Liver (tissue), 9 donors: ENCODE data around the gene PAPPA2. TPM values are rescaled to one million over a fixed set of nuclear protein-coding genes. Genes with fewer than 3 reads are reported as not detected.

Experiments
- DNase-seq: peaks from one replicate; pipeline ENCODE4 v3.0.0-alpha.2; 2017; ENCODE audit warnings: low spot score
- H3K27ac ChIP-seq, 2 donors: one replicate each; pipeline ENCODE4 v1.7.0; 2013; ENCODE audit warnings: inconsistent platforms in 2 of 2, low read length in 2 of 2, control low read depth in 1 of 2, low read depth in 1 of 2, mild to moderate bottlenecking in 1 of 2
- H3K27me3 ChIP-seq, 4 donors: one replicate each; pipeline versions ENCODE4 v1.6.1 to v1.7.0; 2013; ENCODE audit warnings: low read length in 3 of 4, inconsistent platforms in 1 of 4, mild to moderate bottlenecking in 1 of 4, moderate library complexity in 1 of 4; ENCODE audit not compliant: control insufficient read depth in 4 of 4, insufficient read depth in 4 of 4
- H3K36me3 ChIP-seq, 4 donors: one replicate each; pipeline versions ENCODE4 v1.6.1 to v1.7.0; 2013; ENCODE audit warnings: low read length in 3 of 4, mild to moderate bottlenecking in 3 of 4, low read depth in 1 of 4, moderate library complexity in 1 of 4; ENCODE audit not compliant: control insufficient read depth in 4 of 4, insufficient read depth in 3 of 4
- H3K4me1 ChIP-seq, 4 donors: one replicate each; pipeline versions ENCODE4 v1.6.1 to v1.7.0; 2013; ENCODE audit warnings: low read length in 3 of 4, mild to moderate bottlenecking in 3 of 4, moderate library complexity in 1 of 4; ENCODE audit not compliant: control insufficient read depth in 4 of 4, insufficient read depth in 4 of 4
- H3K4me3 ChIP-seq, 3 donors: one replicate each; pipeline versions ENCODE4 v1.6.1 to v1.7.0; 2013; ENCODE audit warnings: low read length in 3 of 3, control low read depth in 1 of 3, low read depth in 1 of 3, mild to moderate bottlenecking in 1 of 3
- H3K9ac ChIP-seq, 2 donors: one replicate each; pipeline ENCODE4 v1.7.0; 2013; ENCODE audit warnings: low read length in 2 of 2, mild to moderate bottlenecking in 2 of 2, moderate library complexity in 2 of 2, control low read depth in 1 of 2, low read depth in 1 of 2
- H3K9me3 ChIP-seq, 4 donors: one replicate each; pipeline versions ENCODE4 v1.6.1 to v1.7.0; 2013; ENCODE audit warnings: low read length in 3 of 4; ENCODE audit not compliant: control insufficient read depth in 4 of 4
- CTCF ChIP-seq: fragments of 150-350 bp; IDR thresholded peaks from 2 replicates; pipeline ENCODE4 v1.5.1; 2017; ENCODE audit warnings: improper control_type of control experiment, low read depth, low read length; ENCODE audit not compliant: missing input control
- EGR1 ChIP-seq, 2 donors: IDR thresholded peaks; 2 replicates each; pipeline ENCODE4 v1.6.1; 2016 to 2018; ENCODE audit warnings: antibody characterized with exemption in 2 of 2, low read depth in 2 of 2
- FOXA1 ChIP-seq: IDR thresholded peaks from 2 replicates; pipeline ENCODE4 v1.6.1; 2016; ENCODE audit warnings: antibody characterized with exemption
- GABPA ChIP-seq, 2 donors: IDR thresholded peaks in 1 of 2; conservative IDR thresholded peaks in 1 of 2; 2 replicates each; pipeline ENCODE4 v1.6.1; 2016; ENCODE audit warnings: antibody characterized with exemption in 2 of 2, mild to moderate bottlenecking in 1 of 2, moderate library complexity in 1 of 2
- HNF4A ChIP-seq, 2 donors: conservative IDR thresholded peaks; 2 replicates each; pipeline ENCODE4 v1.6.1; 2016; ENCODE audit warnings: antibody characterized with exemption in 2 of 2, mild to moderate bottlenecking in 2 of 2
- HNF4G ChIP-seq: IDR thresholded peaks from 2 replicates; pipeline ENCODE4 v1.6.1; 2016; ENCODE audit warnings: antibody characterized with exemption
- JUND ChIP-seq, 2 donors: IDR thresholded peaks; 2 replicates each; pipeline ENCODE4 v1.6.1; 2016; ENCODE audit warnings: antibody characterized with exemption in 2 of 2
- NR2F2 ChIP-seq: IDR thresholded peaks from 2 replicates; pipeline ENCODE4 v1.6.1; 2016; ENCODE audit warnings: antibody characterized with exemption
- RAD21 ChIP-seq, 2 donors: IDR thresholded peaks; 2 replicates each; pipeline ENCODE4 v1.6.1; 2016; ENCODE audit warnings: antibody characterized with exemption in 2 of 2, mild to moderate bottlenecking in 2 of 2
- RXRA ChIP-seq, 2 donors: IDR thresholded peaks; 2 replicates each; pipeline ENCODE4 v1.6.1; 2017 to 2018; ENCODE audit warnings: antibody characterized with exemption in 2 of 2, mild to moderate bottlenecking in 1 of 2
- SP1 ChIP-seq: IDR thresholded peaks from 2 replicates; pipeline ENCODE4 v1.6.1; 2018; ENCODE audit warnings: antibody characterized with exemption, mild to moderate bottlenecking
- YY1 ChIP-seq: IDR thresholded peaks from 2 replicates; pipeline ENCODE4 v1.6.1; 2016; ENCODE audit warnings: antibody characterized with exemption, mild to moderate bottlenecking
- WGBS: extraction: QIAGEN DNeasy Blood & Tissue Kit; methylation state at CpG from one replicate; pipeline ENCODE4 v1.1.7; 2013; 5-methylcytosine and 5-hydroxymethylcytosine counted together
- polyA plus RNA-seq, 2 donors: library from polyadenylated mRNA; stranded (reverse) in 1 of 2; unstranded in 1 of 2; fragments of 200-250 nt in 1 of 2; fragments of >200 nt in 1 of 2; fragmentation: Nextera tagmentation in 1 of 2; extraction: Ambion mirVana in 1 of 2; gene quantifications; one replicate each; pipeline versions ENCODE4 v1.2.1 to v1.2.3, GENCODE V29; 2013 to 2015
- total RNA-seq, 2 donors: library from RNA; depleted of rRNA; stranded (reverse); fragments of >200 nt; gene quantifications; one replicate each; pipeline ENCODE4 v1.2.3, GENCODE V29; 2014
- TF ChIP-seq, protein P1 (sequence below): IDR thresholded peaks from 2 replicates; pipeline ENCODE4 v1.6.1; 2016; ENCODE audit warnings: antibody characterized with exemption
- TF ChIP-seq, protein P2 (sequence below): IDR thresholded peaks from 2 replicates; pipeline ENCODE4 v1.6.1; 2016; ENCODE audit warnings: antibody characterized with exemption
- donor health status: healthy.
- donor health status: healthy.
- donor health status: healthy.
- donor health status: healthy.
- donor health status: healthy.

The PAPPA2 gene
- total and polyA plus RNA-seq, 4 donors, result 0.19 to 27.2 (median 13.4) TPM

GRCh38 chr1:176479971-176480370 lies 17.0 kb downstream of the PAPPA2 start:
- H3K4me3 ChIP-seq, result no peak overlapping the region
- no peak for TF ChIP-seq HNF4A (conservative IDR thresholded peaks at IDR 0.05)
- TF ChIP-seq YY1, result no peak
- no peak for TF ChIP-seq JUND (IDR thresholded peaks at IDR 0.05)
- TF ChIP-seq, protein P1, sequence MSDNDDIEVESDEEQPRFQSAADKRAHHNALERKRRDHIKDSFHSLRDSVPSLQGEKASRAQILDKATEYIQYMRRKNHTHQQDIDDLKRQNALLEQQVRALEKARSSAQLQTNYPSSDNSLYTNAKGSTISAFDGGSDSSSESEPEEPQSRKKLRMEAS, result no peak
- TF ChIP-seq SP1, result no peak
- no peak for TF ChIP-seq RAD21 (IDR thresholded peaks at IDR 0.05)
- no peak for TF ChIP-seq GABPA (IDR thresholded peaks at IDR 0.05 in 1 of 2, conservative IDR thresholded peaks at IDR 0.05 in 1 of 2)
- no peak for TF ChIP-seq RXRA (IDR thresholded peaks at IDR 0.05)
- TF ChIP-seq, protein P2, sequence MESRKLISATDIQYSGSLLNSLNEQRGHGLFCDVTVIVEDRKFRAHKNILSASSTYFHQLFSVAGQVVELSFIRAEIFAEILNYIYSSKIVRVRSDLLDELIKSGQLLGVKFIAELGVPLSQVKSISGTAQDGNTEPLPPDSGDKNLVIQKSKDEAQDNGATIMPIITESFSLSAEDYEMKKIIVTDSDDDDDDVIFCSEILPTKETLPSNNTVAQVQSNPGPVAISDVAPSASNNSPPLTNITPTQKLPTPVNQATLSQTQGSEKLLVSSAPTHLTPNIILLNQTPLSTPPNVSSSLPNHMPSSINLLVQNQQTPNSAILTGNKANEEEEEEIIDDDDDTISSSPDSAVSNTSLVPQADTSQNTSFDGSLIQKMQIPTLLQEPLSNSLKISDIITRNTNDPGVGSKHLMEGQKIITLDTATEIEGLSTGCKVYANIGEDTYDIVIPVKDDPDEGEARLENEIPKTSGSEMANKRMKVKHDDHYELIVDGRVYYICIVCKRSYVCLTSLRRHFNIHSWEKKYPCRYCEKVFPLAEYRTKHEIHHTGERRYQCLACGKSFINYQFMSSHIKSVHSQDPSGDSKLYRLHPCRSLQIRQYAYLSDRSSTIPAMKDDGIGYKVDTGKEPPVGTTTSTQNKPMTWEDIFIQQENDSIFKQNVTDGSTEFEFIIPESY, result no peak
- TF ChIP-seq NR2F2, result no peak
- TF ChIP-seq FOXA1, result no peak
- no peak for TF ChIP-seq CTCF
- 60% methylated on average over 7 of the region's 7 CpGs for WGBS
- no peaks in the 10 kb centered on the region for H3K4me1 ChIP-seq
- no peak overlapping the region for H3K9ac ChIP-seq
- no peak for DNase-seq
- no peaks in the 10 kb centered on the region for H3K36me3 ChIP-seq
- H3K9me3 ChIP-seq, result peaks cover 0 to 2% (median 0%) of the 10 kb centered on the region in 4 donors
- H3K27me3 ChIP-seq, result no peaks in the 10 kb centered on the region
- no peak overlapping the region for H3K27ac ChIP-seq

GRCh38 chr1:176480750-176481149 lies 17.8 kb downstream of the PAPPA2 start:
- no peaks in the 10 kb centered on the region for H3K36me3 ChIP-seq
- TF ChIP-seq EGR1 (IDR thresholded peaks at IDR 0.05; ENCODE audit: low read depth in 2 of 2), result no peak
- TF ChIP-seq, protein P1, result no peak
- no peaks in the 10 kb centered on the region for H3K27me3 ChIP-seq
- peaks cover 0 to 2% (median 0%) of the 10 kb centered on the region in 4 donors for H3K9me3 ChIP-seq
- no peak overlapping the region for H3K27ac ChIP-seq
- no peak overlapping the region for H3K4me3 ChIP-seq
- no peak overlapping the region for H3K9ac ChIP-seq
- H3K4me1 ChIP-seq, result no peaks in the 10 kb centered on the region
- DNase-seq, result no peak
- WGBS, result 80% methylated on average over 9 of the region's 9 CpGs

GRCh38 chr1:176485083-176485482 lies 22.1 kb downstream of the PAPPA2 start:
- Histone ChIP-seq H3K9me3 (peaks cover 0 to 2% (median 0%) of the 10 kb centered on the region in 4 donors), H3K36me3 (no peaks in the 10 kb centered on the region), H3K27me3 (no peaks in the 10 kb centered on the region), H3K9ac (no peak overlapping the region), H3K4me3 (no peak overlapping the region), H3K4me1 (no peaks in the 10 kb centered on the region), H3K27ac (no peak overlapping the region)
- 87% methylated on average over 1 of the region's 1 CpG for WGBS
- DNase-seq, result no peak
- TF ChIP-seq SP1 (no peak), HNF4G (no peak), GABPA (IDR thresholded peaks at IDR 0.05 in 1 of 2, conservative IDR thresholded peaks at IDR 0.05 in 1 of 2) (no peak), JUND (IDR thresholded peaks at IDR 0.05) (no peak), HNF4A (conservative IDR thresholded peaks at IDR 0.05) (no peak)
- TF ChIP-seq, protein P2, result no peak
